ENCODE results near the gene TRIP6.
A peak's percentile ranks its signal among the peaks of the same experiment; 100 is the strongest.

TRIP6 gene, protein sequence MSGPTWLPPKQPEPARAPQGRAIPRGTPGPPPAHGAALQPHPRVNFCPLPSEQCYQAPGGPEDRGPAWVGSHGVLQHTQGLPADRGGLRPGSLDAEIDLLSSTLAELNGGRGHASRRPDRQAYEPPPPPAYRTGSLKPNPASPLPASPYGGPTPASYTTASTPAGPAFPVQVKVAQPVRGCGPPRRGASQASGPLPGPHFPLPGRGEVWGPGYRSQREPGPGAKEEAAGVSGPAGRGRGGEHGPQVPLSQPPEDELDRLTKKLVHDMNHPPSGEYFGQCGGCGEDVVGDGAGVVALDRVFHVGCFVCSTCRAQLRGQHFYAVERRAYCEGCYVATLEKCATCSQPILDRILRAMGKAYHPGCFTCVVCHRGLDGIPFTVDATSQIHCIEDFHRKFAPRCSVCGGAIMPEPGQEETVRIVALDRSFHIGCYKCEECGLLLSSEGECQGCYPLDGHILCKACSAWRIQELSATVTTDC

DNA sequence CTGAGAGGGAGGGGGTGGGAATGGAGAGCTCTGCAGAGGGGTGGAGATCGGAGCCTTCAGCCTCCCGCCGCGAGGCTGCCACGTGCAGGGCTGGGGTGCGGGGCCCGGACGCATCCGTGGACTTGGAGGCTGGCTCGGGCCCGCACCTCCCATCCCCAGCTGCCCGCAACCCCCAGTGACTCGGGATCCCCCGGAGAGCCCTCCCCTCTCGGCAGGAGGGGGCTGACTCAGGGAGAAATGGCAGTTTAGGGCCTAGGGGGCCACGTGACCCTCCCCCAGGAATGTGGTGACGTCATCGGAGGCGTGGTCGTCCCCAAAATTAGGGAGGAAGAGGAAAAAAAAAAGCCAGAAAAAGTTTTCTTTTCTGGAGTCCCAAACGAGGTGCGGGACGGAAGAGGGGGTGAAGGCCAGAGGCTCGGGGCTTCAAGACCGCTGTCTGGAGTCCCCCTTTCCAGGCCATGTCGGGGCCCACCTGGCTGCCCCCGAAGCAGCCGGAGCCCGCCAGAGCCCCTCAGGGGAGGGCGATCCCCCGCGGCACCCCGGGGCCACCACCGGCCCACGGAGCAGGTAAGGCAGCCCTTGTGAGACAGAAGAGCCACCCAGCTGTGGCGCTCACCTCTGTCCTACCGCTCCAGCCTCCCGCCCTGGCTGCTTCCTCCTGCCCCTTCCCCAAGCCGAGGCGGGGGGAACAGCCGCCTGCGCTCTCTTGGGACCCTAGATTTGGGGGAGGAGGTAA, at the start of gene TRIP6:
Gene TRIP6 (plus strand): TSS at position 348 of the 736 bp plus-strand sequence. CDS start 111 bp downstream, at position 459.
- H3K9ac ChIP-seq (ENCODE audit: low read depth, low read length): peak within 1 kb of the TSS; percentile 98
- peak within 1 kb of the TSS; percentile 93 for H3K4me3 ChIP-seq (ENCODE audit: low read length)
- peak within 1 kb of the TSS; percentile 99 for H3K27ac ChIP-seq (ENCODE audit: low read length)
- peaks cover 47% of the 10 kb centered on the region for H3K36me3 ChIP-seq (ENCODE audit: insufficient read depth, low read depth, low read length)
- no peaks in the 10 kb centered on the region for H3K9me3 ChIP-seq (ENCODE audit: insufficient read depth, low read depth, low read length)
- peaks cover 5% of the 10 kb centered on the region for H3K4me1 ChIP-seq (ENCODE audit: insufficient read depth, low read length)
- H3K27me3 ChIP-seq (ENCODE audit: insufficient read depth, low read length): no peaks in the 10 kb centered on the region

DNA sequence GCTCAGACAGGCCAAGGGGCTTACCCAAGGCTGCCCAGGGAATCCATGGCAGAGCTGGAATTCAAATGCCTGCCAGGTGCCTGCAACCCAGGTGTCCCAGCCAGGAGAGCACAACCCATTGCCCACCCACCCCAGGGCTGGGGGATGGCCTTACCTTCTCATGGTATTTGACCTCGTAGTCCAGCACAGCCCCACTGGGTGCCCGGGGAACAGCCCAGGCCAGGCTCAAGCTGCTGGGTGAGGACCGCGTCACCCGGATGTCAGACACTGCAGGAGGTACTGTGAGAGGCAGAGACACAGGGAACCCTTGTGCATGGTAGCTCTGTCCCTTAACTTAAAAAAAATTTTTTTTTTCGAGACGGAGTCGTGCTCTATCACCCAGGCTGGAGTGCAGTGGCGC, 48.8 kb upstream of the TRIP6 start:
- Histone ChIP-seq H3K9me3 (ENCODE audit: insufficient read depth, low read depth, low read length) (no peaks in the 10 kb centered on the region), H3K27me3 (ENCODE audit: insufficient read depth, low read length) (no peaks in the 10 kb centered on the region), H3K4me1 (ENCODE audit: insufficient read depth, low read length) (no peaks in the 10 kb centered on the region), H3K4me3 (ENCODE audit: low read length) (no peak overlapping the region), H3K9ac (ENCODE audit: low read depth, low read length) (no peak overlapping the region), H3K27ac (ENCODE audit: low read length) (no peak overlapping the region), H3K36me3 (ENCODE audit: insufficient read depth, low read depth, low read length) (peaks cover 98% of the 10 kb centered on the region)

DNA sequence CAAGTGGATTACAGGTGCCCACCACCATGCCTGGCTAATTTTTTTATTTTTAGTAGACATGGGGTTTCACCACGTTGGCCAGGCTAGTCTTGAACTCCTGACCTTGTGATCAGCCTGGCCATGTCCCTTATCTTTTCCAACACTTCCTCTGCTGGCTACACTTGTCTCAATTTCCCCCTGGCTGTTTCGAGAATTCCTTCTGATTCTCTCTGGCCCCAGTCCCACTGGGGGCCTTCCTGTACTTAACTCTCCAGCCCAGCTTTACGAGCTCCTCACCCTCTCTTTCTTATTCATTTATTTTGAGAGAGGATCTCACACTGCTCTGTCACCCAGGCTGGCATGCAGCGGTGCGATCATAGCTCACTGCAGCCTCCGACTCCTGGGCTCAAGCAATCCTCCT, 48.4 kb upstream of the TRIP6 start:
- Histone ChIP-seq H3K36me3 (ENCODE audit: insufficient read depth, low read depth, low read length) (peaks cover 98% of the 10 kb centered on the region), H3K4me3 (ENCODE audit: low read length) (no peak overlapping the region), H3K27ac (ENCODE audit: low read length) (no peak overlapping the region), H3K9me3 (ENCODE audit: insufficient read depth, low read depth, low read length) (no peaks in the 10 kb centered on the region), H3K27me3 (ENCODE audit: insufficient read depth, low read length) (no peaks in the 10 kb centered on the region), H3K9ac (ENCODE audit: low read depth, low read length) (no peak overlapping the region), H3K4me1 (ENCODE audit: insufficient read depth, low read length) (no peaks in the 10 kb centered on the region)

DNA sequence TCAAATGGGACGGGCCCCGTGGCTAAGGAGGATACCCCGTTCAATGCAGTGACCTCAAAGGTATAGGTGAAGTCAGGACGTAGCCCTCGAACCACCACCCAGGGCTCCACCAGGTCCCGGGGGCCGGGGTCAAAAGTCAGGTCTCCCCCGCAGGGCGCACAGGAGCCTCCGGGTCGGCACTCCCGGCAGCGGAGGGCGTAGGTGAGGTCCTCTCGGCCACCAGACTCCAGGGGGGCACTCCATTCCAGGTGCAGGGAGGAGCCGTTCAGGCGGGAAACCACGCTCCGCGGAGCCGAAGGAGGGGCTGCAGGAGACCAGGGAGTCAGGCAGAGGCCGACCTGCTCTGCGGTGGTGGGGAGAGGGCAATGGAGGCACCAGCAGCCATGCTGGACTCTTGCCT, 47.6 kb upstream of the TRIP6 start:
- Histone ChIP-seq H3K9me3 (ENCODE audit: insufficient read depth, low read depth, low read length) (no peaks in the 10 kb centered on the region), H3K27me3 (ENCODE audit: insufficient read depth, low read length) (no peaks in the 10 kb centered on the region), H3K4me3 (ENCODE audit: low read length) (no peak overlapping the region), H3K27ac (ENCODE audit: low read length) (no peak overlapping the region), H3K36me3 (ENCODE audit: insufficient read depth, low read depth, low read length) (peaks cover 98% of the 10 kb centered on the region), H3K4me1 (ENCODE audit: insufficient read depth, low read length) (no peaks in the 10 kb centered on the region), H3K9ac (ENCODE audit: low read depth, low read length) (no peak overlapping the region)

DNA sequence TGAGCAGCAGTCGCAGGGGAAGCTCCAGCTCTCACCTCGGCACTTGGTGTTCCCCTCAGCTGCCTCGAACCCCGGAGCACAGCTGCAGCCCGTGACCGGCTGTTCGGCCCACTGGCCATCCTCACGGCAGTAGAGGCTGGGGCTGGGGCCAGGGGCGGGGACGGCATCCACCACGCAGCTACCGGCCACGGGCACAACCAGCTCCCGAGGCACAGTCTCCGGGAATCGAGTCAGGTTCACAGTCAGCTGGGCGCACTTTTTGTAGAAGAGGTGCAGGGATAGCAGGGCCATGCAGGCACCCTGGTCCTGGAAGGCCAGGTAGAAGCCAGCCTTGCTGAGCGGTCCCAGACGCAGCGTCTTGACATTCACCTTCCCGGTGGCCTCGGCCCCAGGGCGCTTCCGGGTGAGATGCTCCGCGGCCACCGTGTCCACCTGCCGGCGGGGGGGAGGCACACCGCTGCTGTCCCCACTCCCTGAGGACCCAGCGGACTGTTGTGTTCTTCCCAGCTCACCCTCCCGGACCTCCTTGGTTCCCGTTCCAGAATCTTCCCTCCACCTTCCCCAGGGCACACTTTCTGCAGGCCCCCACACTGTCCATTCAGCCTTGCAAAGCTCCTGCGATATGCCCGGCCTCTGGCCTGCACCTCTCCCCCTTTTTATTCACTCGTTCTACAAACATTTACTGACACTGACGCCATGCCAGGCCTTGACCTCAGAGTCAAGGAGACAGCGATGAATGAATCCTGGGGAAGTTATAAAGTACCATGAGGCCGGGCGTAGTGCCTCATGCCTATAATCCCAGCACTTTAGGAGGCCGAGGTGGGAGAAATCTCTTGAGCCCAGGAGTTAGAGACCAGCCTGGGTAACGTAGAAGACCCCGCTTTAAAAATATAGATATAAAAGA, 44.7 kb upstream of the TRIP6 start:
- H3K36me3 ChIP-seq (ENCODE audit: insufficient read depth, low read depth, low read length): peaks cover 71% of the 10 kb centered on the region
- no peak overlapping the region for H3K27ac ChIP-seq (ENCODE audit: low read length)
- no peaks in the 10 kb centered on the region for H3K9me3 ChIP-seq (ENCODE audit: insufficient read depth, low read depth, low read length)
- no peaks in the 10 kb centered on the region for H3K27me3 ChIP-seq (ENCODE audit: insufficient read depth, low read length)
- no peak overlapping the region for H3K4me3 ChIP-seq (ENCODE audit: low read length)
- H3K4me1 ChIP-seq (ENCODE audit: insufficient read depth, low read length): peaks cover 7% of the 10 kb centered on the region; the same call in 1 of the 2 replicates
- no peak overlapping the region for H3K9ac ChIP-seq (ENCODE audit: low read depth, low read length)

DNA sequence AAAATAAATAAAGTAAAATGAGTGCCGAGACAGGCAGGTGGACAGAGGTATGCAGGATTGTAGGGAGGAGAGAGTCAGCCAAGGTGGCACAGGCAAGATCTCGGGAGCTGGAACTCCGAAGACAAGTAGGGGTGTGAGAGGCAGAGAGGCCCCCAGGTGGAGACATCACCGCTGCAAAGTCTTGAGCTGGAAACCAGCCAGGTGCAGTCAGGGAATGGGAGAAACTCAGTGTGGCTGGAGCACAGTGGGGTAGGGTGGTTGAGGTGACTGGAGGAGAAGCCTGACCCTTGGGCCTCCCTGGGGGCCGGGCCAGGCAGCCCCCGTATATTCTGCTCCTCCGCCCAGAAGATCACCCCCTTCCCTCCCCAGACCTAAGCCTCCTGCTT, 44.1 kb upstream of the TRIP6 start:
- Histone ChIP-seq H3K36me3 (ENCODE audit: insufficient read depth, low read depth, low read length) (peaks cover 65% of the 10 kb centered on the region), H3K4me3 (ENCODE audit: low read length) (no peak overlapping the region), H3K27me3 (ENCODE audit: insufficient read depth, low read length) (no peaks in the 10 kb centered on the region), H3K9me3 (ENCODE audit: insufficient read depth, low read depth, low read length) (no peaks in the 10 kb centered on the region), H3K27ac (ENCODE audit: low read length) (no peak overlapping the region), H3K9ac (ENCODE audit: low read depth, low read length) (no peak overlapping the region), H3K4me1 (ENCODE audit: insufficient read depth, low read length) (peaks cover 7% of the 10 kb centered on the region; the same call in 1 of the 2 replicates)

DNA sequence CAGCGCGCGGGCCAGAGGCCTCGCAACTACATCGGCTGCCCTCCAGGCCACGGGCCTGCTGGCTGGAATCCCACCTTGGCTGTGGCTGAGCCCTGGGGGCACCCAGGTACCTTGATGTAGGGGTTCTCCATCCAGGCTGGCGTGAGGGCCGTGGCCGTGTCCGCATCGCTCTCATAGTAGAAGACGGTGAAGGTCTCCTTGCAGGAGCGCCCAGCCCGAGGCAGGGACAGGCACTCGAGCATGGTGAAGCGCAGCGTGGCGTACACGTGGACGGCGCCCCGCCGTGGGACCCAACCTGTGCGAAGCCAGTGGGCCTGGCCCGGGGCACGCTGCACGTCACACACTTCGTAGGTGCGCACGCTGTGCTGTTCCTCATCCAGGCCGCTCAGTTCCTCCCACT, 43.7 kb upstream of the TRIP6 start:
- Histone ChIP-seq H3K4me3 (ENCODE audit: low read length) (no peak overlapping the region), H3K9me3 (ENCODE audit: insufficient read depth, low read depth, low read length) (no peaks in the 10 kb centered on the region), H3K27ac (ENCODE audit: low read length) (no peak overlapping the region), H3K4me1 (ENCODE audit: insufficient read depth, low read length) (peaks cover 7% of the 10 kb centered on the region; the same call in 1 of the 2 replicates), H3K27me3 (ENCODE audit: insufficient read depth, low read length) (no peaks in the 10 kb centered on the region), H3K9ac (ENCODE audit: low read depth, low read length) (no peak overlapping the region), H3K36me3 (ENCODE audit: insufficient read depth, low read depth, low read length) (peaks cover 61% of the 10 kb centered on the region)

DNA sequence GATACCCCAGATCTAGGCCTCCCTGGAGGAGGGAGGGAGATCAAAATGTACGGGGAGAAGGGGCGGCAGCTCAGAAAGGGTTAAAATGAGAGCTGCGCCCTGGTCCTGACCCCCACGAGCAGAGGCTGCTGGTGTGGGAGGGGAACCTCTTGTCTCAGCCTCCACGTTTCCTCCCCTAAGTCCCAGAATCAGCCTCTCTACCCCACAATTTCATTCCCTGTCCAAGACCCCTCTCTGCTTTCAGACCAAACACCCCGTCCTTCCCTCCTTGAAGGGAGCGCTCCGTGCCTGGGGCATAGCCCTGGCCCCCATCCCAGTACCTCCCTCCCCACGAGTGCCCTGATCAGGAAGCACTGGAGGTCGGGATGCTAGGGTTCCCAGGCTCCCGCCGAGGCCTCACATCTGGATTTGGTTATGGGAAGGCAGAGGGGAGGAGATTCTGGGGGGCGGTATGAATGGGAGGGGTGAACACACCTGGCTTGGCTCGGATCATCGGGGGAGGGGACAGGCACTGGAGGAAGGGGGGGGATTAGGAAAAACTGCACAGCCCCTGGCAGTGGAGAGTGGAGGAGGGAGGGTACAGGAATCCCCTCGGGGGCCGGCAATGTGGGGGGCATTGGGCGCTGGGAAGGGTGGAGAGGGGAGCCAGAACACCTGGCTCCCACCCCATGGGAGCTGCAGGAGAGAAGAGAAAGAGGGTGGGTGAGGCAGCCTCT, 42.5 kb upstream of the TRIP6 start:
- Histone ChIP-seq H3K4me3 (ENCODE audit: low read length) (peak overlapping the region; percentile 96), H3K4me1 (ENCODE audit: insufficient read depth, low read length) (peaks cover 7% of the 10 kb centered on the region; the same call in 1 of the 2 replicates), H3K9ac (ENCODE audit: low read depth, low read length) (peak overlapping the region; percentile 94; the same call in 1 of the 2 replicates), H3K27ac (ENCODE audit: low read length) (no peak overlapping the region), H3K9me3 (ENCODE audit: insufficient read depth, low read depth, low read length) (no peaks in the 10 kb centered on the region), H3K27me3 (ENCODE audit: insufficient read depth, low read length) (no peaks in the 10 kb centered on the region), H3K36me3 (ENCODE audit: insufficient read depth, low read depth, low read length) (peaks cover 50% of the 10 kb centered on the region)

DNA sequence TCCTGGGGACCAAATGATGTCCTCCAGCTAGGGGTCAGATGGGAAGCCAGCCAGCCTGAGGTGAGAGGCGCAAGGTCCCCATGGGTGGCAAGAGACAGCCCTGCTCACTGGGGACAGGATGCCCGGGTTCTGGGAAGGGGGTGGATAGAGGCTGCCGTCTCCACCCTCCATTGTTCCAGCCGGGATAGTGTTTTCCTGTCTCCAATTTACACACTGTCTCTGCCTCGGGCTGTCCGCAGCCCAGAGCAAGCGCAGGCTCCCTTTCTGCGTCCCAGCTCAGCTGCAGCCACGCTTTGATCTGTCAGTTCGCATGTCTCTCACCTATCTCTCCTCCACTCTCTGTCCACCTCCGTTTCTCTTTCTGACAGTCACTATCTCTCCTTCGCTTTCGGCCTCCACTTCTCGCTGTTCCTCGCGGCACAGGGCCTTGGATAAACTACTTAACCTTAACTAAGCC, 41.9 kb upstream of the TRIP6 start:
- Histone ChIP-seq H3K27me3 (ENCODE audit: insufficient read depth, low read length) (no peaks in the 10 kb centered on the region), H3K36me3 (ENCODE audit: insufficient read depth, low read depth, low read length) (peaks cover 44% of the 10 kb centered on the region), H3K4me1 (ENCODE audit: insufficient read depth, low read length) (peaks cover 7% of the 10 kb centered on the region; the same call in 1 of the 2 replicates), H3K9me3 (ENCODE audit: insufficient read depth, low read depth, low read length) (no peaks in the 10 kb centered on the region), H3K27ac (ENCODE audit: low read length) (no peak overlapping the region), H3K4me3 (ENCODE audit: low read length) (peak overlapping the region; percentile 96), H3K9ac (ENCODE audit: low read depth, low read length) (peak overlapping the region; percentile 94; the same call in 1 of the 2 replicates)

DNA sequence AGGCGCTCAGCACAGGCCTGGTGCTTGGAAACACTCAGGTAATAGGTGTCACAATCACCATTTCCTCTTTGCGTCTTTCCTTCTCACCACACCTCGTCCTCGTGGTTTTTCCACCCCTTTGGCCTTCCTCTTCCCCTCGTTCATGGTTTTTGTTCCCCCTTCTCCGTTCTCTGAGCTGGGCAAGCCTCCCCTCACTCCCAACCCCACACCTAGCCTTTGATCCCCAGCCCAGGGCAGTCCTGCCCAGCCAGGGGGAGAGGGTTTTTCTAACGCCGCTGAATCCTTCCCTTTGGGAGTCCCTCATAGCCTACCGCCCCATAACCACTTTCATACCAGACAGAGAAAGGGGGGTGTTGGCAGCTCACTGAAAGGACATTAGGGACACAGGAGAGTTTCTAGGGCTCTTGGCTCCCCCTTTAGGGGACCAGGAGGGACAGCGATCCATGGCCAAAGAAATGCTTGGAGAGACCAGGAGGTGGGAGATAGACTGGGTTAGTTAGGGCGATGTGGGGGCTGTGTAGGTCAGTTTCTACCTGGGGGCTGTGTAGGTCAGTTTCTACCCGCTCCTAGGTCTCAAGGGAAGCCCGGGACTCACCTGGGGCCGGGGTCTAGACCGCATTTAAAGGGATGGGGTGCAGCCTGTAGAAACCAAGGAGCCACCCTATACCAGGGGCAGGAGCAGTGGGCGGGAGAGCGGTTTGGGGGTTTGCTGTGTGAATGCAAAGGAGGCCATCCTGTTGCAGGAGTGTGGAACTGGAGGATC, 41.3 kb upstream of the TRIP6 start:
- peak overlapping the region; percentile 9 for H3K27ac ChIP-seq (ENCODE audit: low read length)

More for the DNA sequence above, 41.3 kb upstream of the TRIP6 start:
- Histone ChIP-seq H3K4me3 (ENCODE audit: low read length) (peak overlapping the region; percentile 96), H3K36me3 (ENCODE audit: insufficient read depth, low read depth, low read length) (peaks cover 37% of the 10 kb centered on the region), H3K4me1 (ENCODE audit: insufficient read depth, low read length) (peaks cover 7% of the 10 kb centered on the region; the same call in 1 of the 2 replicates), H3K9me3 (ENCODE audit: insufficient read depth, low read depth, low read length) (no peaks in the 10 kb centered on the region), H3K27me3 (ENCODE audit: insufficient read depth, low read length) (no peaks in the 10 kb centered on the region), H3K9ac (ENCODE audit: low read depth, low read length) (peak overlapping the region; percentile 94)

Measured in iPS-20b (cell line).